GM12878 (cell line): ENCODE results near the gene LMAN2. TPM values are rescaled to one million over a fixed set of nuclear protein-coding genes. Genes with fewer than 3 reads are reported as not detected.

ENCODE experiments used
- CBFB ChIP-seq: IDR thresholded peaks from 2 replicates; pipeline ENCODE4 v1.6.1; 2016; ENCODE audit warnings: antibody characterized with exemption, low read depth
- CBX5 ChIP-seq: sonication (generic); IDR thresholded peaks from 2 replicates; pipeline ENCODE4 v1.6.1; 2016; ENCODE audit warnings: low read depth, moderate library complexity, mild to moderate bottlenecking, inconsistent platforms
- CHD4 ChIP-seq: fragments of 200-600 bp; sonication (generic); IDR thresholded peaks from 2 replicates; pipeline ENCODE4 v1.6.1; 2016; ENCODE audit warnings: mild to moderate bottlenecking
- CUX1 ChIP-seq: IDR thresholded peaks from 2 replicates; pipeline ENCODE4 v1.6.1; 2012; ENCODE audit warnings: improper control_type of control experiment, low read depth, low read length; ENCODE audit not compliant: insufficient replicate concordance
- EP300 ChIP-seq, 2 experiments: fragments of 150-350 bp in 1 of 2; IDR thresholded peaks; 2 replicates each; pipeline ENCODE4 v1.6.1; 2011 to 2012; ENCODE audit warnings: low read depth in 2 of 2, low read length in 2 of 2, borderline replicate concordance in 1 of 2, improper control_type of control experiment in 1 of 2, inconsistent platforms in 1 of 2; ENCODE audit not compliant: control insufficient read depth in 1 of 2
- ESRRA ChIP-seq: IDR thresholded peaks from 2 replicates; pipeline ENCODE4 v1.6.1; 2012; ENCODE audit warnings: mild to moderate bottlenecking, low read length, improper control_type of control experiment
- EZH2 ChIP-seq: IDR thresholded peaks from 2 replicates; pipeline ENCODE4 v1.6.1; 2012; ENCODE audit warnings: low read depth, mild to moderate bottlenecking, control low read depth, inconsistent platforms, low read length, borderline replicate concordance; ENCODE audit not compliant: control insufficient read depth
- HSF1 ChIP-seq: fragments of 150-350 bp; IDR thresholded peaks from 2 replicates; pipeline ENCODE4 v1.6.1; 2014; ENCODE audit warnings: mild to moderate bottlenecking, low read depth, low read length
- IRF4 ChIP-seq: IDR thresholded peaks from 2 replicates; pipeline ENCODE4 v1.6.1; 2011; ENCODE audit warnings: low read depth, low read length
- KAT2A ChIP-seq: conservative IDR thresholded peaks from 2 replicates; pipeline ENCODE4 v1.6.1; 2011; ENCODE audit warnings: low read depth, low read length; ENCODE audit not compliant: control insufficient read depth
- KDM1A ChIP-seq: fragments of 200-600 bp; sonication (generic); IDR thresholded peaks from 2 replicates; pipeline ENCODE4 v1.6.1; 2016; ENCODE audit warnings: borderline replicate concordance
- MAX ChIP-seq: IDR thresholded peaks from 2 replicates; pipeline ENCODE4 v1.6.1; 2012; ENCODE audit warnings: low read depth, low read length, improper control_type of control experiment
- NFIC ChIP-seq: IDR thresholded peaks from 2 replicates; pipeline ENCODE4 v1.6.1; 2012; ENCODE audit warnings: low read depth, mild to moderate bottlenecking, inconsistent platforms, low read length, moderate library complexity
- PML ChIP-seq: IDR thresholded peaks from 2 replicates; pipeline ENCODE4 v1.6.1; 2012; ENCODE audit warnings: low read length, inconsistent platforms
- POU2F2 ChIP-seq: IDR thresholded peaks from 3 replicates; pipeline ENCODE4 v1.6.1; 2011; ENCODE audit warnings: low read depth, mild to moderate bottlenecking, low read length, borderline replicate concordance
- RELB ChIP-seq: fragments of 450-650 bp; IDR thresholded peaks from 2 replicates; pipeline ENCODE4 v1.6.1; 2017; ENCODE audit warnings: low read depth, mild to moderate bottlenecking, moderate library complexity
- SUPT20H ChIP-seq: IDR thresholded peaks from 2 replicates; pipeline ENCODE4 v1.6.1; 2011; ENCODE audit warnings: low read depth, mild to moderate bottlenecking, low read length, moderate library complexity, borderline replicate concordance; ENCODE audit not compliant: control insufficient read depth
- YY1 ChIP-seq: IDR thresholded peaks from 2 replicates; pipeline ENCODE4 v1.6.1; 2011; ENCODE audit warnings: low read depth, mild to moderate bottlenecking, low read length
- ZSCAN29 ChIP-seq: fragments of 450-650 bp; IDR thresholded peaks from 2 replicates; pipeline ENCODE4 v1.6.1; 2017; ENCODE audit warnings: mild to moderate bottlenecking, moderate library complexity
- ZZZ3 ChIP-seq: IDR thresholded peaks from 2 replicates; pipeline ENCODE4 v1.6.1; 2011; ENCODE audit warnings: low read depth; ENCODE audit not compliant: control insufficient read depth, insufficient read length
- polyA plus RNA-seq, 11 experiments: library from polyadenylated mRNA; depleted of rRNA in 4 of 11; unstranded in 6 of 11; stranded (reverse) in 5 of 11; fragments of >200 nt; fragmentation: Nextera tagmentation in 4 of 11; fragmentation: Illumina TruSeq in 1 of 11; extraction: Ambion mirVana in 4 of 11; extraction: Trizol in 1 of 11; gene quantifications; 1 replicate in 1 of 11; 2 replicates in 10 of 11; pipeline versions ENCODE4 v1.2.1 to v1.2.3, GENCODE V29; 2011 to 2016; ENCODE audit warnings: inconsistent platforms in 2 of 11, missing spikeins in 2 of 11, low read depth in 1 of 11
- total RNA-seq, 4 experiments: library from RNA; depleted of rRNA in 3 of 4; stranded (reverse); fragments of >200 nt in 3 of 4; fragmentation: Illumina TruSeq in 1 of 4; extraction: Trizol in 1 of 4; gene quantifications; 2 replicates each; pipeline versions ENCODE4 v1.2.1 to v1.2.3, GENCODE V29; 2013 to 2021

Gene LMAN2
- total and polyA plus RNA-seq, 10 of the 15 experiments (the other 5 are each of a cell fraction or from before 2014, with no cell fraction given) = 2.4 to 264 (median 147) TPM

- no peak for TF ChIP-seq CUX1
- no peak for TF ChIP-seq PML
- TF ChIP-seq HSF1 = no peak
- no peak for TF ChIP-seq ESRRA
- TF ChIP-seq KAT2A = no peak
- no peak for TF ChIP-seq ZSCAN29
- TF ChIP-seq CHD4 = no peak
- TF ChIP-seq CBX5 = no peak
- TF ChIP-seq EP300 (IDR thresholded peaks at IDR 0.05; ENCODE audit: borderline replicate concordance in 1 of 2, control insufficient read depth in 1 of 2, low read depth in 2 of 2, low read length in 2 of 2) = peak in 1 of 2 experiments; percentile 16; a peak in 1 of 4 replicates
- TF ChIP-seq POU2F2 = no peak
- TF ChIP-seq EZH2 = no peak
- no peak for TF ChIP-seq CBFB
- 0 out of 2 replicates have a peak, but pooled peaks have one; percentile 26 for TF ChIP-seq YY1
- no peak; the same call in 1 of the 2 replicates for TF ChIP-seq MAX
- TF ChIP-seq IRF4 = no peak
- no peak for TF ChIP-seq SUPT20H
- peak; percentile 58; the same call in 1 of the 2 replicates for TF ChIP-seq NFIC
- TF ChIP-seq ZZZ3 = no peak
- TF ChIP-seq RELB = peak; percentile 18; the same call in 1 of the 2 replicates
- TF ChIP-seq KDM1A = no peak
Observed at GRCh38 chr5:177389241-177390169, 38.0 kb upstream of the LMAN2 start (continued).
